ENCODE results near the gene SH2D4B.

The SH2D4B gene

DNA sequence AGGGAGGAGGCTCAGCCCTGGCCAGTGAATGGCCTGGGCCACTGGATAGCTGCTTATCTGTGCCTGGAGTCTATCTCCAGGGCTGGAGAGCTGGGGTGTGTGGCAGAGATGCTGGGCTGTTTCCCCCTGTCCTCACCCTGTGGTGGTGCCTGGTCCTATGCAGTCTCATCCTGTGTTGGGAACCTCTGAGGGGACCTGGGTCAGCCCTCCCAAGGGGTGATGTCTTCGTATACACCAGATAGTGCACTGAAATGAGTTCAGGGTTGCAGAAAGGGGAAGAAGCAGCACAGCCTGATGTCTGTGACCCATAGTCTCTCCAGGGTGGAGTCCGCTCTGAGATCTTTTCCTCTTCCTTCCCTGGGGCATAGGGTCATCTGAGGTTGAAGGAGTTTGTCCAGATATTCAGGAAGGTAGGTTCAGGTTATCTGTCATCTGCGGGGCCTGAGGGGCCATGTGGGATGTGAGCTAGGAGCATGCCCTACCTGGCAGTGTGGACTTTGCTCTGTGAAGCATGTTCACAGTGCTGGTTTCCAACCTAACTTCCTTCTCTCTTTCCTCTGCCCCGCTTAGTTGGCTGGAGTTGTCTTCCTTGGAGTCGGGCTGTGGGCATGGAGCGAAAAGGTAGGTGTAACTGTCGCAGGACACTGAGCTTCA lies 33.4 kb upstream of the SH2D4B start:
- no peak for DNase-seq

DNA sequence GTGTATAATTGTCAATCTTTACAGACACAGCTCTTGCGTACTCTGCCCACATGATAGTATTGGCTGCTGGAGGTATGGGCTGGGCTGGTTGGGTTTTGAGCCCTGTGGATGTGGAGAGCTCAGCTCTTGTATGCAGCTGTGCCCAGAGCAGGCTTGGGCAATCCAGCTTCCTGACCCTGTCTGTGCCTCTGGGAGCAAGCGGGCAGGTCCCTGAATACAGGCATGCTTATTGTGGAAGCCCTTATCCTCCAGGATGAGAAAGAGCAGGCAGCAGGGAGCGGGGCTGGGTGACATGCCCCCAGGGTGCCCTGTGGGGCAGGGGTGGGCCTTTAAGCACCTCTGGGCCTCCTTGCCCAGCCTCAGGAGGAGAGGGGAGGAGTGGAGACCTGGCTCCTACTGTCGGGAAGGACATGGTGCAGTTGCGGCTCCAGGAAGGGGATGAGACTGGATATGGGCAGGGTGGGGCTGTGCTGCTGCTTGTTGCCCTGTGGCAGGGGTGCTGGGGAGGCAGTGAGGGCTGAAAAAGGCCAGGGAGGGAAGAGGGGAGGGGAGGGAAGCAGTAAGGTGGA lies 32.7 kb upstream of the SH2D4B start:
- DNase-seq = no peak

DNA sequence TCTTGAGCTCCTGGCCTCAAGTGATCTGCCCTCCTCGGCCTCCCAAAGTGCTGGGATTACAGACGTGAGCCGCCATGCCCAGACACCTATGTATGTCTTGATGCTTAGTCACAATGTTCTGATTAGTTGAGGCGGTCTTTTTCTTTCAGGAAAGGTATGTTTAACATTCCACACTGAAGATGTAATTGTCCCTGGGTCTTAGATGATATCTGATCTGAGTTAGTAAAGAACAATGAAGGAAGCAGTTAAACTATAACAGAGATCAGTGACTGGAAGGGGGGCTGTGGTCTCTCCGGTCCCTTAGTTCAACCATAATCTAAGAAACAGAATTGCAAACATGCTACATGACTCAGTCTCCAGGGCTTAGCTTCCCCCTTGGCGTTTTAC lies 31.5 kb upstream of the SH2D4B start:
- no peak for DNase-seq

DNA sequence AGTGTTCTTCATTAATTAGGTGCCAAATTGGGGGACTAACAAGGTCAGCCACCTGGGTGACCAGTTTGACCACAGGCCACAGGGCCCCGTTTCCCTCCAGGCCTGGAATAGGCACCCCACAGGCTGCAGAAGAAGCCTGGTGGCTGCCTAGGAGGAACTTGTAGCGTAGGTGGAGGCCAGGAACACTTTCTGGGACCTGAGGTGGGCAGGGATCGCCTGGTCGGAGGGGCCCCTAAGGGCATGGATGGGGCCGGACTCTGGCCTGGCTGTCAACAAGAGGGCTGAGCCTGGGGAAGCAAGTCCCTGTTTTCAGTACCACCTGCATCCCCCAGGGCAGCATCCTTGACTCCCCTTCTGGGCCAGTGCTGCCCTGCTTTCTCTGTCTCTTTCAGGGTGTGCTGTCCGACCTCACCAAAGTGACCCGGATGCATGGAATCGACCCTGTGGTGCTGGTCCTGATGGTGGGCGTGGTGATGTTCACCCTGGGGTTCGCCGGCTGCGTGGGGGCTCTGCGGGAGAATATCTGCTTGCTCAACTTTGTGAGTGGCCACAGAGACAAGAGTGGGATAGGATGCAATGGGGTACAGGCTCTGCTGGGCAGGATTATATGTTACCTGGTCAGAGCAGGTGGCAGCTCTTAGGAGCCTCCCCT lies 30.7 kb upstream of the SH2D4B start:
- DNase-seq = no peak

DNA sequence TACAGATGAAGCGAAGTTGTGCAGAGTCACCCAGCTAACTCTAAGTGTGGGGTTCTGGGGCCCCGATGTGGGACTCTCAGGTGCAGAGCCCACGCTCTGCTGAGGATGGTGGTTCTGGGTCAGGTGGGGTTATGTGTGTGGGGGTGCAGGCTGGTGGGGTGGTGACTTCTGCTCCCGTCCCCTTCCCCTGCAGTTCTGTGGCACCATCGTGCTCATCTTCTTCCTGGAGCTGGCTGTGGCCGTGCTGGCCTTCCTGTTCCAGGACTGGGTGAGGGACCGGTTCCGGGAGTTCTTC lies 28.6 kb upstream of the SH2D4B start:
- no peak for DNase-seq

DNA sequence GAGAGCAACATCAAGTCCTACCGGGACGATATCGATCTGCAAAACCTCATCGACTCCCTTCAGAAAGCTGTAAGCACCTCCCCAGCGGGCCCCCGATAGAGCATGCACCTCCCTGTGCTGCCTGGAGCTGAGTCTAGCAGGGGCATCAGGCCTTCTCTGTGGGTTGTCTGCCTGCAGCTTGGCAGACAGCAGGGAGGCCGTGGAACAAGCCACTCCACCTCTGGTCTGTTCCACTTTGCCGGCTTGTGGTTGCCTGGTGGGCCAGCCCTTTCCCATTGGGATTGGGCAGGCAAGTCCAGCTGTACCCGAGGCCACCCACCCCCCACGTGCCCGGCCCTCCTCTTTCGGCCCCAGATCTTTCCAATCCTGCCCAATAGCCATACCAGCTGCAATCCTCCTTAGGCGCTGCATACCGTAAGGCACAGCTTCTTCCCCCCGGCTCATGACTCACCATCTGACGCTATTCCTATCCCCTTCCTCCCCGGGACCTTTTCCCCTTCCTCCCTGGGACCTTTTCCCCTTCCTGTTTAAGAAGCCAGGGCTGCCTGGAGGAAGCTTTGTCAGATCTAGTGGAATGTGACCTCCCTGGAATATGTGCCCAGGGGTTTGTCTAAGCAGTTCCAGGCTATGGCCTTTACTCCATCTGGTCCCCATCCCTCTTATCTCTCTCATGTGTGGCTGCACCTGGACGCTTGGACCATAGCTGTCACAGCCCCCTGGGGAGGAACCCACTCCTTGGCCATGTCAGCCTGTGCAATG lies 28.1 kb upstream of the SH2D4B start:
- no peak for DNase-seq

DNA sequence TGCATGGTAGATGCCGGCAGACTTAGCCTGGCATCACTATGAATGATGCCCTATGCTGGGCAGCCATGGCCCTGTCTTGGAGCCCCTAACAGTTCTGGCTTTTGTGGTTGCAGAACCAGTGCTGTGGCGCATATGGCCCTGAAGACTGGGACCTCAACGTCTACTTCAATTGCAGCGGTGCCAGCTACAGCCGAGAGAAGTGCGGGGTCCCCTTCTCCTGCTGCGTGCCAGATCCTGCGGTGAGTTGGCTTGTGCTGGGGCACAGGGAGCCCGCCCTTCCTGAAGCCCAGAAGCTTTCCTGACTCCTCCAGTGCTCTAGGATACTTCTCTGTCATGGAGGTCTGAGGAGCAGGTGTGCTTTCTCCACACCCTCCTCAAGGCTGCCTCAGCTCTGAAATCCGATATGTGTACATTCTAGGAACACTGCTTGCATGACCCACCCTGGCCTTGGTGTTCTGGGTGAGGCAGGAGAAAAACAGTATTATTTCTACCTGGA lies 25.6 kb upstream of the SH2D4B start:
- no peak for DNase-seq

DNA sequence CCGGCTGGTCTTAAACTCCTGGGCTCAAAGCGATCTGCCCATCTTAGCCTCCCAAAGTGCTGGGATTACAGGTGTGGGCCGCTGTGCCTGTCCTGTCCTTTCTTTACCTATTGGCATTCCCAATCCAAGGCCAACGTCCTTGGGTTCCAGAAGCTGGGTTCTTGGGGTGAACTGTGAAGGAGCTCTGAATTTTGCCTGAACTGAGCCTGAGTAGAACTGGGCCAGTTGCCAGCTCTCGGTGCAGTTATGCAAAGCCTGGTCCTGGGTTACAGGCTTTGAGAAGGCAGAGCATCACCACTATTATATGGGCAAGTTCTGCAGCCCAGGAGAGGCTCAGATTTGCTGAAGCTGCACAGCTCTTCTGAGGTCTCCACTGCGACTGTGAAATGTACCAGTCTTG lies 24.6 kb upstream of the SH2D4B start:
- no peak for DNase-seq

DNA sequence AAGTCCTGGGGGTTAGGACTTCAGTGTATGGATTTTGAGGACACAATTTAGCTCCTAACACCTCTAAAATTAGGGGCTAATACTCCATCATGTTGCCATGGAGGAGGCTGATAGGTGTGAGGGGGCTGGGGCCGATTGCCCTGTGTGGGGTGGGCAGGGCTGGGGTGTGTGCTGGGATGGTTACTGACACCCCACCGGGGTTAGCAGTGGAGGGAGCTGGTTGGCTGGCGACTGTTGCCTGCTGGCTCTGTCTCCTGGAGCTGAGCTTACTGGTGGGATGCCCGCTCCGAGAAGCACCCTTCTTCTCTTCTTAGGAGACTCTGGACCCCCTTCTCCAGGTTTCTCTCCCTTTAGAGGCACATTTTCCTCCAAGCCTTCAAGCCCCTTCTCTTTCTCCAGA lies 22.2 kb upstream of the SH2D4B start:
- DNase-seq = no peak

DNA sequence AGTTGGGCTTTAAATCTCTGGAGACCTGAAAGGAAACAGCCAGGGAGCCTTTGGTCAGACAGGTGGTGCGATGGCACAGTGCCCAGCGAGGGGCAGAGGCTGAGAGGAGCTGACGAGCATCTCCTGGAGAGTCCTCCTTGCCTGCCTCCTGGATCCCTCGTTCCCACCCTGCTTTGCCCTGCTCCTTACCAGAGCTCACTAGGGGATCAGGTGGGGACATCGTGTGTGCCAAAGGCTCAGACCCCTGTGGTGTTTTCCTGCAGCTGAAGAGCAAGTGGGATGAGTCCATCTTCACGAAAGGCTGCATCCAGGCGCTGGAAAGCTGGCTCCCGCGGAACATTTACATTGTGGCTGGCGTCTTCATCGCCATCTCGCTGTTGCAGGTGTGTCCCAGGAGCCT lies 21.8 kb upstream of the SH2D4B start:
- no peak for DNase-seq

DNA sequence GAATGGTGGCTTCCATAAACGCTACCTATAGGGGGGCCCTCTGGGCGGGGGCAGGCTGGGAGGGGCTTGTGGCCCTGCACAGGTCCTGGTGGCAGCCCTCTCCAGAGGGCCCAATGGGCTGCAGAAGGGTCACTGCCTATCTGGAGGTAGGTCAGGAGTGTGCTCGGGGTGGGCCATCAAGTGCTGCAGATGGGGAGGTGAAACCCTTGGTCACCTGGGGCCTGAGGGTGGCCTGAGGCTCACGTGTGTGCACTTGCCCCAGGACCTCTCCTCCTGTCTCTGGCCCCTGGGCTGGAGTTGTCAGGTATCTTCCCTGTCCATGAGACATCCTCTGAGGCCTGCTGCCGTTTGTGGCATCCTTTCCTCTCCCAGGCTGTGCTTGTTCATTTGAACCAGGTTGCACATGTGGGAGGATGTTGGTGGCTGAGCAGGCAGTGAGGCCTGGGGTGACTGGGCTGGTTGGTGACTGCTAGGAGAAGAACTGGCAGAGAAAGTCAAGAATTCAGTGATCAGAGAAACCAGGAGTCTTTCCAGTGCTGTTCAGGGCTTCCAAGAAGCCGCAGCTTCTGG lies 21.1 kb upstream of the SH2D4B start:
- no peak for DNase-seq

DNA sequence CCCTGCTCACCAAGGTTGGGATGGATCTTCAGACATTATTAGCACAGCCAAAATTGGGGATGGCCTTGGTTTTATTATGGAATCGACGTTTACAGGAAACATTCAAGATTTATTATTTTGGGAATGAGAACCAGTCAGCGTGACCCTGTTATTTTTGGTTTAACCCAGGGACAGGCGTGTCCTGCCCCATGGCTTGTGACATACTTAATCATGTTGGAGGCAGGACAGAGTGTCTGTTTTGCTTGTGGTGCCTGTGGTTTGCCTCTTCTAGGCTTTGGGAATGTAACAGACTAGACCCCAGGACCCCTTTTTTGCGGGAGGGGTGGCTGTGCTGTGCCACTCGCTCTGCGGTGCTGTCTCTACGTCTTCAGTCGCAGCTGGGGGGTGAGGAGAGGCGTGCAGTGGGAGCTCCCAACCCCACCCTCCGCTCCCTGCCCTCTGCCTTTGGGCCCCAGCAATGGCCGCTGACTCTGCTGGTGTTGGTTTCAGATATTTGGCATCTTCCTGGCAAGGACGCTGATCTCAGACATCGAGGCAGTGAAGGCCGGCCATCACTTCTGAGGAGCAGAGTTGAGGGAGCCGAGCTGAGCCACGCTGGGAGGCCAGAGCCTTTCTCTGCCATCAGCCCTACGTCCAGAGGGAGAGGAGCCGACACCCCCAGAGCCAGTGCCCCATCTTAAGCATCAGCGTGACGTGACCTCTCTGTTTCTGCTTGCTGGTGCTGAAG lies 20.1 kb upstream of the SH2D4B start:
- DNase-seq = no peak

DNA sequence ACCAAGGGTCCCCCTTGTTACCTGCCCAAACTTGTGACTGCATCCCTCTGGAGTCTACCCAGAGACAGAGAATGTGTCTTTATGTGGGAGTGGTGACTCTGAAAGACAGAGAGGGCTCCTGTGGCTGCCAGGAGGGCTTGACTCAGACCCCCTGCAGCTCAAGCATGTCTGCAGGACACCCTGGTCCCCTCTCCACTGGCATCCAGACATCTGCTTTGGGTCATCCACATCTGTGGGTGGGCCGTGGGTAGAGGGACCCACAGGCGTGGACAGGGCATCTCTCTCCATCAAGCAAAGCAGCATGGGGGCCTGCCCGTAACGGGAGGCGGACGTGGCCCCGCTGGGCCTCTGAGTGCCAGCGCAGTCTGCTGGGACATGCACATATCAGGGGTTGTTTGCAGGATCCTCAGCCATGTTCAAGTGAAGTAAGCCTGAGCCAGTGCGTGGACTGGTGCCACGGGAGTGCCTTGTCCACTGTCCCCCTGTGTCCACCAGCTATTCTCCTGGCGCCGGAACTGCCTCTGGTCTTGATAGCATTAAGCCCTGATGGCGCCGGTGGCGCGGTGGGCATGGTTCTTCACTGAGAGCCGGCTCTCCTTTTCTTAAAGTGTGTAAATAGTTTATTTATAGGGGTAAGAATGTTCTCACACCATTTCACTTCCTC lies 19.4 kb upstream of the SH2D4B start:
- no peak for DNase-seq

DNA sequence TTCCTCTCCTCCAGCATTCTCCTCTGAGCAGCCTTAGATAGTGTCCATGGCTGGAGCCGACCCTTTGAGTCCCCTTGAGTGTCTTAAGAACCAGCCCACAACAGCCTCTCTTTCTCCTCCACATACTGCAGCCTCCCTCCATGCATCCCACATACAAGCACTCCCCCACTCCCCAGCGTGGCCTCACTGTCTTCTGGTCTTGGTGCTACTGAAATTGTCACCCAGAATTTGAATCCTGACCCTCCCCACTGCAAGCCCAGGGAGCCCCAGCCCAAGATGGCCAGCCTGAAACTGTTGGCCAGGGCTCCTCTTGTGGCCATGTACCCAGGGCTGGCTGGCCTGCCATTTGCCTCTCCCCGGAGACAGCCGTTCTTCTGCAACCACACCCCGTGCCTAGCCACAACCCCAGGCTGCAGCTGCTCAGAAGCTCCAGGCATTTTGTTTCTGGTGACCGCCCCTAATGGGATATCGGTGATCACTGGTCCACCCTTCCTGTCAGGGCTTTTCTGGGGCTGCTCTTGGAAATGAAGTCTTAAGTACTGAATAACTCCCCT lies 18.8 kb upstream of the SH2D4B start:
- DNase-seq = no peak

DNA sequence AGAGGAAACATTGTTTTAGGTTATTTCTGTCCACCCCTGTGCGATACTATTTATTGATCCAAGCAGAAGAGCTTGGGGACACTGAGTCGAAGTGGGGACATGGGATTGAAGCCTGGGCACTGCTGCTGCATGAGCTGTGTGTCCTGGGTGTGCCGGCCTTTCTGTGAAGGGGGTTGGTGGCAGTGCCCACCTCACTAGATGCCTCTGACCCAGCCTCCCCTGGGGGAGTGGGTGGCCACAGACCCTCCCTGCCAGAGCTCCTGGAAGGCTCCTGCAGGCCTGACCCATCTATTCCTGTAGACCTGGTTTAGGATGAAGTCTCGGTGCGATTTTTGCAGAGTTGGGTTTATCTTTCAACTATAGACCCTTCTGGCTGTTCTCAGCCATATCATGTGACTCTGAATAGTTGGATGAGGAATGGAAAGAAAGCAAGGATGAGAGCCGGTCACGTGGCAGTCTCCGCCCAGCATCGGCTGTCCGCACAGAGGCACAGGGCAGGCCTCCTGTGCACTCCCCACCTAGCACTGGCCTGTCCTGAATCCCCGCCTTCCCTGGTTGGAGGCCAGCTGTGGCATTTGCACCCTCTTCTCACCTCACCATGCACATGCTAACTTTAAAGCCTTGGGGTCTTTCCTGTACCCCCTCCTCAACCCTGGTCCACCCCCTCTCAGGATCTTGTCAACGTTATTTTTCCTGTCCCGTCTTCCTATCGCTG lies 17.6 kb upstream of the SH2D4B start:
- no peak for DNase-seq

DNA sequence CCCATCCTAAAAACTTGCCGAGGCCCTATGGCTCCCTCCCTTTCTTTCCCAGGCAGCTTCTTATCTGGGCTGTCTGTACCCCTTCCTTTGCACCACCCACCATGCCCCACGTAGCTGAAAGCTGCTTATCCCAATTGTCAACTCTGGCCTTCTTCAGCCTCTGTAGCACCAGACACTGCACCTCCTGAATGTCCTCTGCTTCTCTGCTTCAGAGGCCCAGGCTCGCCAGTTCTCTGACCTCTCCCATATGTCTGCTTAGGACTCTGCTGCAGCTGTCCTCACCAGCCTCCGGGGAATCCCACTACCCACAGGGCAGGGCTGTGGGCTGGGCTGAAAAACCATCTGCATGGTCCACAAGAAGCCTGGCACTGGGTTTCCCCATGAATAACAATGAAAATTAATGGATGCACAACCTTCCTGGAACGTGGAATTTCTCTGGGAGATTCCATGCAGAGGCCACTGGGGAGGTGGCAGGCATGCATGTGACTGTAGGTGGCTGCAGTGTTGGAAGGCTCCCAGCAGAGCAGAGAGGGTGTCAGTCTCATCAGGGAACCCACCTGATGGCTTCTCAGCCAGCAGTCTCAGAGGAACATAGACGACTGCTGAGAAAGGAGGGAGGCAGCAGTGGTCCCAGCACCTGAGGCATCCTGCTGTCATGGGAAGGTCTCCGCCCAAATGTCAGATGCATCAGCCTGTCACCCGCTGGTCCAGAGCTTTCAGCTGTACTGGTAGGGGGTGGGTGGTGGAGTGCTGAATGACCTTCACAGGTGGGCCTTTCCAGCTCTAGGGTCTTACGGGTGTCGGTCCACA lies 16.8 kb upstream of the SH2D4B start:
- no peak for DNase-seq

DNA sequence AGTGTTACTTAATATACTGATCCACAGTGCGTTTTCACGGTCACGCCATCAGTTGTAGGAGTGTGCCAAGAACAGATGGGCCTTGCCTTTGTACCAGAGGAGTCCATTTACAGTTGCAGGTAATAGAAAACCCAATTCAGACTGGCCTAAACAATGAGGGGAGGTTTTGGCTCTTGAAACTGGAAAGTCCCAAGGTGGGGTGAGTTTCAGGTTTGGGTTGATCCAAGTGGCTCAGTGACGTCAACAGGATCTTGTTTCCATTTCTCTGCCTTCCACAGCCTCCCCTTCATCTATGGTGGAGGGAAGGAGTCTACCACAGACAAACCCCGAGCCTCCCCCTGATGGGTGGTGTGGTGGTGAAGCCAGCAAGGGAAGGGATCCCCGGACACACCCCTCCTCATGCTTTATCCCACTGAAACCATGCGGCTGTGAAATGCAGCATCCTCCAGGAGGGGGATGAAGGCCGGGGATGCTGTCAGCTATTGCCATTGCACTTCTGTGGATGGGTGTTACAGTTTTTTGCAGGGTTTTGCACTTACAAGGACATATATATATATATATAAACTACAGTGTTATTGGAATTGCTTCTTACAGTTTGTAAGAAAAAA lies 14.8 kb upstream of the SH2D4B start:
- DNase-seq = no peak

DNA sequence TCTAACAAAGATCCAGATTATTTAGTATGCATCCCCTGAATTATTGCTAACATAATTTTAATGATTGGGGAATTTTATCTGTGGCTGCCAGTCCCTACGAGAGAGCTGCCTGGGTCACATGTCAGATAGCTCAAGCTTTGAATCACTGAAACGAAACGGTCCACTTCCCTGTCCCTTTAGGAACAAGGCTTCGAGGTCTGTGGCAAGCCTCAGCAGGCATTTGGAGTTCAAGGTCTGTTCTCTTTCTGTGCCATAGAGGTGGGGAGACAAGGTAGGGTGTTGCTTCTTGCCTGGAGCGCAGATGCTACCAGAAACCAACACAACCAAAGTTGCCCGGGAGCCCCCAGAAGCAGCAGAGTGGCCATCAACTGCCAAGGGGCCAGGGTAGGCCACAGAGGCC lies 13.9 kb upstream of the SH2D4B start:
- no peak for DNase-seq

DNA sequence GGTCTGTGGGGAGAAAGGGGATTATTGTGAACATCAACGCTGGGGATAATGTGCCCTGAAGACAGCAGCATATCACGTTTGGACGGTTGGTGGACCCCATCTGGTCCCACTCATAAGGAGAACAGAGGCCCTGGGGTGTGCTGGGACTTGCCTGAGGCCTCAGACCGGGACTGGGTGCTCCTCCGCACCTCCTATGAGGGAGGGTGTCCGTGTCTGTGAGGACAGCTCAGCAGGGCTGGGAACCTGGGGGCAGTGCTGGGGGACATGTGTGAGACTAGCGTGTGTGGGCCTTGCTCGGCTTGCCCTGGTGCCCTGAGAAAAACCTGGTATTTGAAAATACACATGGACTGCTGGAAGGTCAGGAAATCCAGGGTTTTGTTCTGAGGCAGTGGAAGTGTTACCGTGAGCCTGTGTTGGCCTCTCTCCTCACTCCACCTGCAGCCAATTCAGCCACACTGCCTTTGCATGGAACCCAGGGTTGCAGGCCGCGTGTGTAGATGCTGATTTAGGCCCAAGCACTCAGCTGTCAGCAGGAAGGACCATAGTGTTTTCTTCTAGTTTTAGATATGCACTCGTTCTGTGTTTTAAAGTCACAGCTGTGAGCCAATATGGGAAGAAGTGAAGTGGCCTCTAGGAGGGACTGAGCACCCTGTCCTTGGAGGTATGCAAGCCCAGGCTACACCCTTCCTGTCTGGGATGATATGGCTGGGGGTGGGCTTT lies 13.4 kb upstream of the SH2D4B start:
- DNase-seq = no peak
